Astrocyte (in vitro differentiated cells and primary cell): ENCODE data around the gene JAM3. TPM values are rescaled to one million over a fixed set of nuclear protein-coding genes. Genes with fewer than 3 reads are reported as not detected.

Source experiments
- DNase-seq: peaks from one replicate; pipeline ENCODE4 v3.0.0-alpha.2; 2010; ENCODE audit warnings: low read depth
- FAIRE-seq: peaks from 2 replicates; lab custom pipeline; 2011; peaks lifted over from hg19 to GRCh38; lab: Jason Lieb, UNC
- H2AFZ ChIP-seq: 2 replicates; pipeline ENCODE4 v1.6.0; 2012; ENCODE audit warnings: low read depth, low read length, inconsistent platforms
- H3K27ac ChIP-seq: 2 replicates; pipeline ENCODE4 v1.5.1; 2011; ENCODE audit warnings: low read depth, low read length, inconsistent platforms
- H3K27me3 ChIP-seq: 2 replicates; pipeline ENCODE4 v1.6.0; 2011; ENCODE audit warnings: low read length, inconsistent platforms; ENCODE audit not compliant: insufficient read depth
- H3K36me3 ChIP-seq: 2 replicates; pipeline ENCODE4 v1.5.1; 2011; ENCODE audit warnings: low read length, inconsistent platforms; ENCODE audit not compliant: insufficient read depth
- H3K4me1 ChIP-seq: 2 replicates; pipeline ENCODE4 v1.5.1; 2011; ENCODE audit warnings: low read length, inconsistent platforms; ENCODE audit not compliant: insufficient read depth
- H3K4me2 ChIP-seq: 2 replicates; pipeline ENCODE4 v1.6.0; 2012; ENCODE audit warnings: low read length, inconsistent platforms
- H3K4me3 ChIP-seq: 2 replicates; pipeline ENCODE4 v1.5.1; 2011; ENCODE audit warnings: low read depth, mild to moderate bottlenecking, low read length, inconsistent platforms; ENCODE audit not compliant: insufficient read depth
- H3K79me2 ChIP-seq: 2 replicates; pipeline ENCODE4 v1.6.0; 2012; ENCODE audit warnings: mild to moderate bottlenecking, low read length, inconsistent platforms; ENCODE audit not compliant: insufficient read depth
- H3K9ac ChIP-seq: 2 replicates; pipeline ENCODE4 v1.6.0; 2012; ENCODE audit warnings: mild to moderate bottlenecking, low read length, inconsistent platforms
- H3K9me3 ChIP-seq: 2 replicates; pipeline ENCODE4 v1.5.1; 2012; ENCODE audit warnings: low read depth, mild to moderate bottlenecking, low read length, inconsistent platforms; ENCODE audit not compliant: insufficient read depth
- H4K20me1 ChIP-seq: 2 replicates; pipeline ENCODE4 v1.6.0; 2012; ENCODE audit warnings: low read length, inconsistent platforms; ENCODE audit not compliant: insufficient read depth
- H3K27ac Mint-ChIP-seq: one replicate; pipeline ENCODE4 v1.8.0; 2021; ENCODE audit warnings: mild to moderate bottlenecking, mixed read lengths; ENCODE audit not compliant: unreplicated experiment
- H3K27me3 Mint-ChIP-seq: one replicate; pipeline ENCODE4 v1.8.0; 2021; ENCODE audit warnings: low read depth, mixed read lengths; ENCODE audit not compliant: unreplicated experiment
- H3K36me3 Mint-ChIP-seq: one replicate; pipeline ENCODE4 v1.8.0; 2021; ENCODE audit warnings: low read depth, mixed read lengths; ENCODE audit not compliant: unreplicated experiment
- H3K4me1 Mint-ChIP-seq: one replicate; pipeline ENCODE4 v1.8.0; 2021; ENCODE audit warnings: low read depth, mixed read lengths; ENCODE audit not compliant: unreplicated experiment
- H3K4me3 Mint-ChIP-seq: one replicate; pipeline ENCODE4 v1.8.0; 2021; ENCODE audit warnings: mild to moderate bottlenecking, moderate library complexity, mixed read lengths; ENCODE audit not compliant: unreplicated experiment
- H3K9me3 Mint-ChIP-seq: one replicate; pipeline ENCODE4 v1.8.0; 2021; ENCODE audit warnings: mild to moderate bottlenecking, mixed read lengths; ENCODE audit not compliant: unreplicated experiment
- CTCF ChIP-seq: IDR thresholded peaks from 2 replicates; pipeline ENCODE4 v1.5.1; 2011; ENCODE audit warnings: low read depth, mild to moderate bottlenecking, inconsistent platforms, low read length, moderate library complexity; ENCODE audit not compliant: insufficient read depth
- EZH2 ChIP-seq: IDR thresholded peaks from 2 replicates; pipeline ENCODE4 v1.6.1; 2012; ENCODE audit warnings: mild to moderate bottlenecking, low read length, inconsistent platforms; ENCODE audit not compliant: insufficient read depth
- total RNA-seq: library from RNA; stranded (reverse); gene quantifications from 2 replicates; pipeline ENCODE4 v1.2.1, GENCODE V29; 2021

Gene JAM3
- total RNA-seq, 1 donor from 2014 or later, result 88.3 TPM

GRCh38 chr11:134120921-134121526, 52.2 kb downstream of the JAM3 start:
- peaks cover 13% of the 10 kb centered on the region for H4K20me1 ChIP-seq

GRCh38 chr11:134124660-134125451, 56.0 kb downstream of the JAM3 start:
- peak; percentile 64 for DNase-seq

More at GRCh38 chr11:134120921-134121526, 52.2 kb downstream of the JAM3 start:
- Histone ChIP-seq H3K79me2 (peaks cover 37% of the 10 kb centered on the region), H3K4me2 (peak overlapping the region; percentile 82), H3K36me3 (no peaks in the 10 kb centered on the region), H2AFZ (peak overlapping the region; percentile 48), H3K4me3 (peak overlapping the region; percentile 41), H3K4me1 (peaks cover 40% of the 10 kb centered on the region), H3K27ac (peak overlapping the region; percentile 85), H3K9ac (peak overlapping the region; percentile 70), H3K27me3 (no peaks in the 10 kb centered on the region), H3K9me3 (no peaks in the 10 kb centered on the region)
- Mint-ChIP-seq H3K4me1 (peaks cover 53% of the 10 kb centered on the region), H3K27ac (peak overlapping the region; percentile 78), H3K27me3 (no peaks in the 10 kb centered on the region), H3K36me3 (no peaks in the 10 kb centered on the region), H3K9me3 (no peaks in the 10 kb centered on the region), H3K4me3 (peak overlapping the region; percentile 10)
- DNase-seq (peak; percentile 55), FAIRE-seq (peak; percentile 66)
- no peak for TF ChIP-seq EZH2
- no peak for TF ChIP-seq CTCF

More at GRCh38 chr11:134124660-134125451, 56.0 kb downstream of the JAM3 start:
- Histone ChIP-seq H3K79me2 (peaks cover 20% of the 10 kb centered on the region), H3K4me3 (peak overlapping the region; percentile 57), H3K4me2 (peak overlapping the region; percentile 89), H3K4me1 (peaks cover 39% of the 10 kb centered on the region), H3K9me3 (no peaks in the 10 kb centered on the region), H4K20me1 (peaks cover 9% of the 10 kb centered on the region), H3K27me3 (no peaks in the 10 kb centered on the region), H2AFZ (peak overlapping the region; percentile 57), H3K9ac (peak overlapping the region; percentile 57), H3K36me3 (no peaks in the 10 kb centered on the region), H3K27ac (peak overlapping the region; percentile 34)
- FAIRE-seq, result no peak
- H3K27me3 Mint-ChIP-seq, result no peaks in the 10 kb centered on the region
- no peaks in the 10 kb centered on the region for H3K9me3 Mint-ChIP-seq
- peaks cover 49% of the 10 kb centered on the region for H3K4me1 Mint-ChIP-seq
- TF ChIP-seq EZH2 (no peak), CTCF (no peak)
- H3K4me3 Mint-ChIP-seq, result peak overlapping the region; percentile 79
- no peaks in the 10 kb centered on the region for H3K36me3 Mint-ChIP-seq
- H3K27ac Mint-ChIP-seq, result peak overlapping the region; percentile 73
